OCI-LY3 (cell line): ENCODE data around the gene ACTN3.

Experiments
- CTCF ChIP-seq: fragments of 200-600, 300-600 bp; sonication (generic); IDR thresholded peaks from 2 replicates; pipeline ENCODE4 v1.5.1; 2014; ENCODE audit warnings: antibody characterized with exemption, low read length, low read depth
- EZH2phosphoT487 ChIP-seq: fragments of 200-600 bp; shearing (Covaris generic); IDR thresholded peaks from 2 replicates; pipeline ENCODE4 v1.6.1; 2018; ENCODE audit warnings: antibody characterized with exemption, mixed run types, low read depth

GRCh38 chr11:66509131-66509561, 37.6 kb upstream of the ACTN3 start:
- TF ChIP-seq CTCF (no peak), EZH2phosphoT487 (no peak)
